Transverse colon (tissue), 4 donors: ENCODE measurements around the gene RNF44.

Source experiments
- CTCF ChIP-seq, 5 experiments: fragments of 200-600 bp in 3 of 5; fragments of 450-650 bp in 2 of 5; sonication (generic) in 3 of 5; IDR thresholded peaks; 1 replicate in 2 of 5; 2 replicates in 3 of 5; pipeline ENCODE4 v1.5.1; 2016 to 2017; ENCODE audit warnings: antibody characterized with exemption in 5 of 5, inconsistent platforms in 3 of 5, mild to moderate bottlenecking in 2 of 5, moderate library complexity in 1 of 5
- EP300 ChIP-seq: sonication (generic); formaldehyde crosslinking; IDR thresholded peaks from one replicate; pipeline ENCODE4 v1.6.1; 2017; ENCODE audit warnings: antibody characterized with exemption, low read depth
- POLR2A ChIP-seq: fragments of 450-650 bp; IDR thresholded peaks from one replicate; pipeline ENCODE4 v1.6.1; 2016; ENCODE audit warnings: antibody characterized with exemption, mild to moderate bottlenecking, moderate library complexity
- POLR2AphosphoS5 ChIP-seq, 3 donors: sonication (generic); formaldehyde crosslinking; IDR thresholded peaks; one replicate each; pipeline ENCODE4 v1.6.1; 2016; ENCODE audit warnings: antibody characterized with exemption in 3 of 3

GRCh38 chr5:176530393-176530982 lies 6.7 kb downstream of the RNF44 start:
- TF ChIP-seq CTCF (IDR thresholded peaks at IDR 0.05) (no peak), POLR2AphosphoS5 (IDR thresholded peaks at IDR 0.05) (no peak), EP300 (no peak), POLR2A (no peak)
